ENCODE results near the gene OR10G3. TPM values are rescaled to one million over a fixed set of nuclear protein-coding genes. Genes with fewer than 3 reads are reported as not detected.

The OR10G3 gene
- total RNA-seq, 3 donors from 2014 or later, result not detected

DNA sequence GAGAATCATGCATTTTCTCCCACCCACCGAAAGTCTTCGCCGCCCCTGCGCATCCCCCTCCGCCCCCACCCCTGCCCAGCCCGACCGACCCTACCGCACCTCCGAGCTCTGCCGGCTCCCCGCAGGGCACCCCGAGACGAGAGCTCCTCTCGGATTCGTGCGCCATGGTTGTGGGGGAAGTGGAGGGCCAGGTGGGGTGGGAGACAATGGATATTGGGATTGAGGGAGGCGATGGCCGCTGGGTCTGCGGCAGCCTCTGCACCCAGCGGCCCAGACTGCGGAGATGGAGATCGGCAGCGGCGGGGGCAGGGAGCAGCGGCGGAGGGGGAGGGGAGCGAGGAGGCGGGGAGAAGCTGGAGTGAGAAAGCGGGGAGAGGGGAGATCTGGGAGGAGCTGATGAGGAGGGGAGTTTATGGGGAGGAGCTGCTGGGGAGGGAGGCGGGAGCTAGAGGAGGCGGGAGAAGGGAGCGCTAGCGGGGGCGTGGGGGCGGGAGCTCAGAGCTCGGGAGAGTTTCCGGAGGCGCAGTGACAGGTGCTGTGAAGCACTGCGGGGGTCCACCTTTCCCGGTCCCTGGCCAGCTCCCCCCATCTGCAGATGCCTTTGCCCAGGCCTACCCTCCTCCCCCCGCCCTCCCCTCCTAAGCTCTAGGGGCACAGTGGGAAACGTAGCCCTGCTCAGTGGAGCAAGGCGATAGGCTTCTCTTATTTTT, 53.8 kb downstream of the OR10G3 start, which contains the start of gene SALL2:
Gene SALL2 (minus strand): TSS at position 385 of the 710 bp plus-strand sequence. CDS start 219 bp downstream, at position 166.
- Histone ChIP-seq H3K9me3 (no peaks in the 10 kb centered on the region), H3K36me3 (ENCODE audit: low read depth) (no peaks in the 10 kb centered on the region), H3K4me1 (ENCODE audit: low read depth) (no peaks in the 10 kb centered on the region), H3K4me3 (peak within 1 kb of the TSS; percentile 19)
- intact Hi-C loops (cut with DNase I, micrococcal nuclease), result no loop called here
- no peak for TF ChIP-seq CTCF (IDR thresholded peaks at IDR 0.05)
- DNase-seq, result peak; percentile 56 to 70 (median 67)
- peak; percentile 78 for ATAC-seq

DNA sequence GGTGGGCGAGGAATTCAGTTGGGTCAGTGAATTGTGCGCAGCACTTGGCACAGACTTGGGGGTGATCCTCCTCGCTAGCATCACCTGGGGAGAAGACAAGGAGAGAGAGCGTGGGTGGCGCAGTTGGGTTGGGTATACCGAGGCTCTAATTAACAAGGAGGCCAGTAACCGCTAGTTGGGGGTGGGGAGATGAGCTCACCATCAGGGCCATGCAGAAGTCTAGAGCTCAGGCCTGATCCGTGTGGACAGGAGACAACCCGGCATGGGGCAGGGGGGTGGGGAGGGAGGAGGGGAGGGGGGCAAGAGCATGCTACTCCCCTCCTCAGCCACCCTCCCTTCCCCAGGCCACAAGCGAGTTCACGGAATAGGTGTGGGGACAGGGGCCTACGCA, 54.3 kb downstream of the OR10G3 start:
- Histone ChIP-seq H3K4me1 (ENCODE audit: low read depth) (no peaks in the 10 kb centered on the region), H3K36me3 (ENCODE audit: low read depth) (no peaks in the 10 kb centered on the region), H3K4me3 (peak overlapping the region; percentile 19), H3K9me3 (no peaks in the 10 kb centered on the region)
- TF ChIP-seq CTCF (IDR thresholded peaks at IDR 0.05), result no peak
- ATAC-seq, result peak; percentile 29
- intact Hi-C loops (cut with DNase I, micrococcal nuclease), result no loop called here
- DNase-seq, result peak in 1 of 3 donors; percentile 25

DNA sequence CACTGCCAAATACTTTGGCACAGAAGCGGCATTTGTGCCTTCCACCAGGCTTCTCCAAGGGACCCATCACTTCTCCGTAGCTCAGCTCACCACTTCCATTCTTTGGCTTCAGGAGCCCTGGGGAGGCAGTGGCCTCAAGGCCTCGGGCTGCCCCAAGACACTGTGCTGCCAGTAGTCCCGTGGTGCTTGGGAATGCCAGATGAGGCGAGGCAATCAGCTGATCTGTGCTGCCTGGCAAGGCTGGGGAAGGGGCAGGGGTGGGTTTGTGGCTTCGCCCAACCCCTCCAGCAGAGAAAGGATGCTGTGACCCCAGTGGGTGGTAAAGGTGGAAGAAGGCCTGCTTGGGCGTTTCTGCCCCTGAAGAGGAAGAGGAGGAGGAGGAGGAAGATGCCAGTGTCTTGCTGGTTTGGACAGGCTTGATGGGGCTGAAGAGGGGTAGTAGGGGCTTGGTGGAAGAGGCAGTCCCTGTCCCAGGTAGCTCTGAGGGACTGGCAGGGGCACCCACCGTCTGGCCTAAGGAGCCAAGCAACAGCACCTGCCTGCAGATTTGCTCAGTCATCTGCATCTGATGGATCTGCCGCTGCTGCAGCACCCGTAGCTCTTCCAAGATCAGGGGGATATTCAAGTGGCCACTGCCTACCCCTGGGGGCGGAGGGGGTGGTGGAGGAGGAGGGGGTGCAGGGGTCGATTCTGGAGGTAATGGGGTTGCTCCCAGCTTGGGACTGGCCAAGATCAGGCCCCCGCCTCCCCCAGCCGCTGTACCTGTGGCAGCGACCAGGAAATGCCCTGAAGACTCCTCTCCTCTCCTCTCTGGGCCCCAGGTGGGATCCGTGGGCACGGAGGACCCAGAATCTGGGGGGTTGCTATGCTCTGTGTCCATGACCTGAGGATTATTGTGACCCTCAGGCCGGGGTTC, 55.0 kb downstream of the OR10G3 start:
- Histone ChIP-seq H3K4me1 (ENCODE audit: low read depth) (no peaks in the 10 kb centered on the region), H3K36me3 (ENCODE audit: low read depth) (no peaks in the 10 kb centered on the region), H3K4me3 (no peak overlapping the region), H3K9me3 (no peaks in the 10 kb centered on the region)
- TF ChIP-seq CTCF (IDR thresholded peaks at IDR 0.05), result no peak
- DNase-seq (no peak), ATAC-seq (no peak)
- intact Hi-C loops (cut with DNase I, micrococcal nuclease), result no loop called here

GRCh38 chr14:21523203-21523602, 56.7 kb downstream of the OR10G3 start:
- intact Hi-C loops (cut with DNase I, micrococcal nuclease), result no loop called here
- no peak for TF ChIP-seq CTCF (IDR thresholded peaks at IDR 0.05)
- ATAC-seq, result no peak

DNA sequence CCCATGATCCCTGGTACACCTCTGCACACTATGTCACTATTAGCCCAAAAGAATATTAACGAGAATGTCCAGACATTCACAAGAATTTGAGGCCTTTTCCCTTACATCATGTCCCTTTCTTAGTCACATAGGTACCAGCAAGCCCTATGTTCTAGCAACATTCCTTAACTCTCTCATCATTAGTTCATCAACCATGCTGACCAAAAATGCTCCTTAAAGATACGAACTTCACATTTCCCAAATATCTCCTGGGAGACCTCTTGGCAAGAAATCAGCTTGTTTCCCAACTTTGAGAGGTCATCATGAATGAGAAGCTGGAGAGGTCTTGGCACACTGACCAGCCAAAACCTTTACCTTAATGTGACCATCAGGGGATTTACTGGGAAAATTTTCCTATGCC, 58.4 kb downstream of the OR10G3 start:
- ATAC-seq (no peak), DNase-seq (no peak)
- intact Hi-C loops (cut with DNase I, micrococcal nuclease), result no loop called here
- Histone ChIP-seq H3K9me3 (no peaks in the 10 kb centered on the region), H3K4me1 (ENCODE audit: low read depth) (no peaks in the 10 kb centered on the region), H3K36me3 (ENCODE audit: low read depth) (no peaks in the 10 kb centered on the region), H3K4me3 (no peak overlapping the region)
- no peak for TF ChIP-seq CTCF (IDR thresholded peaks at IDR 0.05)

More at GRCh38 chr14:21523203-21523602, 56.7 kb downstream of the OR10G3 start:
- no peaks in the 10 kb centered on the region for H3K9me3 ChIP-seq
- no peak overlapping the region for H3K4me3 ChIP-seq
- no peak for DNase-seq
- H3K4me1 ChIP-seq (ENCODE audit: low read depth), result no peaks in the 10 kb centered on the region
- H3K36me3 ChIP-seq (ENCODE audit: low read depth), result no peaks in the 10 kb centered on the region

Data from mucosa of descending colon (tissue), 3 donors.